Lower leg skin (tissue), 4 donors: ENCODE measurements around the gene KLK2. TPM values are rescaled to one million over a fixed set of nuclear protein-coding genes. Genes with fewer than 3 reads are reported as not detected.
"Not testable (repeated sequence)": the region's sequence is repeated elsewhere in the genome, so short reads cannot be mapped to it uniquely, and the experiment has no call there.

Experiments
- DNase-seq, 2 donors: peaks; one replicate each; pipeline ENCODE4 v3.0.0-alpha.2; 2019; ENCODE audit warnings: low spot score in 2 of 2
- H3K4me3 ChIP-seq: fragments of 200-600 bp; sonication (generic); 2 replicates; pipeline ENCODE4 v1.5.1; 2017; ENCODE audit warnings: mild to moderate bottlenecking, low read depth; ENCODE audit not compliant: poor library complexity, severe bottlenecking
- POLR2A ChIP-seq, 2 donors: fragments of 450-650 bp; IDR thresholded peaks; one replicate each; pipeline ENCODE4 v1.6.1; 2016 to 2017; ENCODE audit warnings: antibody characterized with exemption in 2 of 2, mild to moderate bottlenecking in 1 of 2, moderate library complexity in 1 of 2
- WGBS, 2 donors: methylation state at CpG; one replicate each; pipeline ENCODE4 v1.1.5; 2018; 5-methylcytosine and 5-hydroxymethylcytosine counted together
- intact Hi-C: fragments of 100-400 bp; cut with DNase I; formaldehyde crosslinking; loops from one replicate; pipeline ENCODE4 v1.15.0; 2023; ENCODE audit warnings: low total_unique reads
- total RNA-seq, 4 donors: library from RNA; depleted of rRNA; stranded (reverse); fragments of >200 nt; gene quantifications; one replicate each; pipeline ENCODE4 v1.1.0, GENCODE V29; 2016
- TF ChIP-seq, protein P1 (sequence below), 3 donors: fragments of 450-650 bp; IDR thresholded peaks; one replicate each; pipeline ENCODE4 v1.5.1; 2016; ENCODE audit warnings: antibody characterized with exemption in 3 of 3, mild to moderate bottlenecking in 3 of 3, moderate library complexity in 2 of 3

The KLK2 gene
- total RNA-seq, 4 donors from 2014 or later: 5.3 to 31.2 TPM; not detected in 2

DNA sequence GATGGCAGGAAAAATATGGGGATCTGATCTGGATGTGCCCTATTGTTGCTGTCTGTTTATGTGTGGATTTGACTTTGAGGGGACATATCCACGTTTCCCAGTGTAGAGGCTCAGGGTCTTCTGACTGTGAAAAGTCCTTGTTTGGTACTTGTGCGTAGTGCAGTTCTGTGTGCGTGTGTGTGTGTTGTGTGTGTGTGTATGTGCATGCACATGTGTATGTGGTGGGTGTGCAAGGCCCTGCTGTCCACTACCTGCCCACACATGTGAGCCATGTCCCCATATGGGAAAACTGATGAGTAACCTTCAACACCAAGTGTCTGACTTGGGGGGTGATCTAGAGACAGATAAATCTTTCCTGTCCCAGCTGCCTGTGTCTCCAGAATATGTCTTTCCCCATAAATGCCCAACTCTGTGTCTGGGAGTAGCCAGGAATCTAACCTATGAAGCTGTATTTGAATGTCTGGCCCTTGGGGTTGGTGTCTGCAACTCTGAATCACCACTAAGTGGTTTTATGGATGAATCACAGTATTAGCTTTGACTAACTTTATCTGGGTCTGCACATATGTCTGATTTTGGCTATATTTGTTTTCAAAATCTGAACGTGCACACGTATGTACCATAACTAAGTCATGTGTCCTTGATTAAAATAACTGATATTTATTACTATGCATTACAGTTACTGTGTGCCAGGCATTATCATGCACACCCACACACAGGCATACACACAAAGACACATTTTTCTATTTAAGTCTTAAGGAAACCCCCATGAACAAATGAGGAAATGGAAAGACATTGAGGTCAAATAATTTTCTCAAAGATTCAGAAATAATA, 17.4 kb downstream of the KLK2 start:
- H3K4me3 ChIP-seq: no peak overlapping the region
- DNase-seq: no peak
- TF ChIP-seq, protein P1, sequence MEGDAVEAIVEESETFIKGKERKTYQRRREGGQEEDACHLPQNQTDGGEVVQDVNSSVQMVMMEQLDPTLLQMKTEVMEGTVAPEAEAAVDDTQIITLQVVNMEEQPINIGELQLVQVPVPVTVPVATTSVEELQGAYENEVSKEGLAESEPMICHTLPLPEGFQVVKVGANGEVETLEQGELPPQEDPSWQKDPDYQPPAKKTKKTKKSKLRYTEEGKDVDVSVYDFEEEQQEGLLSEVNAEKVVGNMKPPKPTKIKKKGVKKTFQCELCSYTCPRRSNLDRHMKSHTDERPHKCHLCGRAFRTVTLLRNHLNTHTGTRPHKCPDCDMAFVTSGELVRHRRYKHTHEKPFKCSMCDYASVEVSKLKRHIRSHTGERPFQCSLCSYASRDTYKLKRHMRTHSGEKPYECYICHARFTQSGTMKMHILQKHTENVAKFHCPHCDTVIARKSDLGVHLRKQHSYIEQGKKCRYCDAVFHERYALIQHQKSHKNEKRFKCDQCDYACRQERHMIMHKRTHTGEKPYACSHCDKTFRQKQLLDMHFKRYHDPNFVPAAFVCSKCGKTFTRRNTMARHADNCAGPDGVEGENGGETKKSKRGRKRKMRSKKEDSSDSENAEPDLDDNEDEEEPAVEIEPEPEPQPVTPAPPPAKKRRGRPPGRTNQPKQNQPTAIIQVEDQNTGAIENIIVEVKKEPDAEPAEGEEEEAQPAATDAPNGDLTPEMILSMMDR (IDR thresholded peaks at IDR 0.05): no peak
- TF ChIP-seq POLR2A (IDR thresholded peaks at IDR 0.05): no peak
- intact Hi-C loops: no loop called here
- 50 to 51% methylated on average over 5 of the region's 5 CpGs for WGBS, 2 donors

DNA sequence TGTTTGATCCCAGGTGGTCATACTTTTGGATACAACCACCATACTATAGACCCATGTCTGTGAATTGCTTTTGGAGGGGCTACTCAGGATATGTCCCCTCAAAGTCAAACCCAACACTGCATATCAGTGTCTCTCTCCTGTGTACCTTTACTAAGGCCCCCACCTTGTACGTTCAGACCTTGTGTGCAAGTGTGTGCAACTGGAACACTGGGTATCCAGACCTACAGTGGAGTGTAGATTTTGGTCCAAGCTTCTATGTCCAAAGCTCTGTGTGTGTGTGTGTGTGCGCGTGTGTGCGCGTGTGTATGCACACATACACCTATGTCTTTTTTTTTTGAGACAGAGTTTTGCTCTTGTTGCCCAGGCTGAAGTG, 18.0 kb downstream of the KLK2 start:
- no peak for DNase-seq
- intact Hi-C loops: no loop called here
- no peak overlapping the region for H3K4me3 ChIP-seq
- WGBS, 2 donors: 87 to 90% methylated on average over 5 of the region's 5 CpGs
- TF ChIP-seq, protein P1 (IDR thresholded peaks at IDR 0.05): no peak
- TF ChIP-seq POLR2A (IDR thresholded peaks at IDR 0.05): no peak

DNA sequence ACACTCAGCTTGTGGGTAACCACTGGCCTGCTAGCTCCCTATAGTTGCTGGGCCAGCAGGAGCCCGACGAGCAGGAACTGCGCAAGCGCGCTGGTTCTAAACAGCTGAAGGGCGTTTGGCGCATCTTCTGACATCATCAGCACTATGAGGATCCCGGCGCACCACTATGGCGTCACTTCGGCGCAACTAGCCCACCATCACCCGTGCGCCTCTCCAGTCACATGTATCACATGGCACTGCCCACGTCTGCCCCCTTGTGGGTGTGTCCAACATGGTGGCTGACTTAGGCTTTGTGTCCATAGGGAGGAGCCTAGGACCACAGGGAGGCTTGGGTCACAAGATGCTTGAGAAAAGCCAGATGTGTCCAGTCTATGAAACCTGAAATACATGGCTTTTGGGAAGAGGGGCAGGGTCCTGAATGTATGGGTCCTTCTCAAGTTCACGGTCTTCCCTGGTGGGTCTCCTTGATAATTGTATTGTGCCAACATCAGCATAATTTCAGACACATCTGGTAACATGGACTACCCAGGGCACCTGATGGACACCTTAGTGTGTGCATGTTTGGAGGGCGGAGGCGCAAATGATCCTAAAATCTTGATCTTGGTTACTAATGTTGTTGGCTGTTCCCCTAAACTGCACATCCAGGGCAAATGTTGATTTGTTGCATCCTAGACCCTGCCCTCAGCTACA, 20.0 kb downstream of the KLK2 start:
- WGBS, 2 donors: 86 to 89% methylated on average over 18 of the region's 18 CpGs
- no peak for TF ChIP-seq POLR2A (IDR thresholded peaks at IDR 0.05)
- TF ChIP-seq, protein P1 (IDR thresholded peaks at IDR 0.05): no peak
- intact Hi-C loops: no loop called here
- DNase-seq: no peak
- no peak overlapping the region for H3K4me3 ChIP-seq

DNA sequence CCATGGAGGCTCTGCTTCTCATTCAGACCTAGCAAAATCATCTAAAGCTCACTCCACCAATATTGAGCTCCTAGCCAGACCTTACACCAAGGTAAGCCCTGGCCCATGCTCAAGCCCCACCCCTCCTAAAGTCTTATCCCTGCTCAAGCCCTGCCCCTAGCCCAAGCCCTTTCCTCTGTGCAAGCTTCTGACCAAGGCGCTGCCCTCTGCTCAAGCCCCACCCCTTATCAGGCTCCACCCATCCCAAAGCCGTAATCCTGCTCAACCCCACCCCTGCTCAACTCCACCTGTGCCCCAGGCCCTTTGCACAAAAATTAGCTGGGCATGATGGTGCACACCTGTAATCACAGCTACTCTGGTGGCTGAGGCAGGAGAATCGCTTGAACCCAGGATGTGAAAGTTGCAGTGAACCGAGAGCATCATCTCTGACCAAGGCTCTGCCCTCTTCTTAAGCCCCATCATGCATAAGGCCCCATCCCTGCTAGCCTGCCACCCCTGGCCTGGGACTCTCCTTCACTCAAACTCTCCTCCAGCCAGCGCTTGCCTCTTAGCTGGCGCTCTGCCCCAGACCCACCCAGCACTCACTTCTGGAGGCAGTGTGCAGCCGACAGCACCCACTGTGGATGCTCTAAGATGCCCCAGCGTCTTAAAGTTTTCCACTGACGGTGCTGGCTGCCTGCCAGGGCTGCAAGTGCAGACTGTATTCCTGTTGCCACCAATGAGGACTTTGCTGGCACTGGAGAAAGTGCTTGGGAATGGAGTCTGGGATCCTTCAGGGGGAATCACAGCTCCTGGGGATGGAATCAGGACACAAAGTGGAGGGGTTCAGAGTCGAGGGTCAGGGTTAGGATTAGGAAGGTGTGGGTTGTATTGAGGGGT, 21.5 kb downstream of the KLK2 start:
- no peak for DNase-seq
- intact Hi-C loops: no loop called here
- 55 to 58% methylated on average over 10 of the region's 10 CpGs for WGBS, 2 donors
- TF ChIP-seq, protein P1 (IDR thresholded peaks at IDR 0.05): no peak
- no peak for TF ChIP-seq POLR2A (IDR thresholded peaks at IDR 0.05)
- H3K4me3 ChIP-seq: no peak overlapping the region

DNA sequence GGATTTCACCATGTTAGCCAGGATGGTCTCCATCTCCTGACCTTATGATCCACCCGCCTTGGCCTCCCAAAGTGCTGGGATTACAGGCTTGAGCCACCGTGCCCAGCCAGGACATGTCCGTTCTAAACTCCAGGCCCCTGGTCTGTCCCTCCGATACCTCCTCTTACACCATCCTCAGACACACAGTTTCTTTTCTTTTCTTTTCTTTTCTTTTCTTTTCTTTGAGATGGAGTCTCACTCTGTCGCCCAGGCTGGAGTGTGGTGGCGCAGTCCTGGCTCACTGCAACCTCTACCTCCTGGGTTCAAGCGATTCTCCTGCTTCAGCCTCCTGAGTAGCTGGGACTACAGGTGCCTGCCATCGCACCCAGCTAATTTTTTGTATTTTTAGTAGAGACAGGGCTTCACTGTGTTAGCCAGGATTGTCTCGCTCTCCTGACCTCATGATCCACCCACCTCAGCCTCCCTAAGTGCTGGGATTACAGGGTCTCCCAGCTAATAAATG, 22.9 kb downstream of the KLK2 start:
- intact Hi-C loops, DNase-seq, H3K4me3 ChIP-seq: not testable (repeated sequence)
- 89% methylated on average over 9 of the region's 9 CpGs for WGBS, 2 donors
